ENCODE data around the gene ARL6IP6.
"Not testable (repeated sequence)": the region's sequence is repeated elsewhere in the genome, so short reads cannot be mapped to it uniquely, and the experiment has no call there.

The ARL6IP6 gene

DNA sequence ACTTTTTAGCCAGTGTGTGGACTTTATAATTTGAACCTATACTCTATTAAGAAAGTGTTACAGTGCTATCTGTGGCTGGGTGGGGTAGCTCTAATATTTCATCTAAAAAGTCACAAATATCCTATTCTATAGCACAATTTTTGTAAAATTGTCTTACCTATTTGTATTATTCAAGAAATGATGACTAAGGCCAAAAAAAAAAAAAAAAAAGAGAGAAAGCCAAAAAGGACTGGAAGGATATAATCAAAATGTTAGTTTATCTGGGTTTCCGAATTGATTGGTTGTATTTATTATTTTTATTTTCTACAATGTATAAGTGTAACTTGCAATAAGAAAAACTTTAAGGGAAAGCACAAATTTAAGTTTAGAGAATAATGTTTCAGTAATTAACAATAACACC, 5.5 kb downstream of the ARL6IP6 start:
- no peak for DNase-seq

- DNase-seq = no peak
These were observed 11.4 kb downstream of the ARL6IP6 start for GRCh38 chr2:152729844-152730243.

GRCh38 chr2:152730591-152731333, 12.3 kb downstream of the ARL6IP6 start:
- DNase-seq = no peak

DNA sequence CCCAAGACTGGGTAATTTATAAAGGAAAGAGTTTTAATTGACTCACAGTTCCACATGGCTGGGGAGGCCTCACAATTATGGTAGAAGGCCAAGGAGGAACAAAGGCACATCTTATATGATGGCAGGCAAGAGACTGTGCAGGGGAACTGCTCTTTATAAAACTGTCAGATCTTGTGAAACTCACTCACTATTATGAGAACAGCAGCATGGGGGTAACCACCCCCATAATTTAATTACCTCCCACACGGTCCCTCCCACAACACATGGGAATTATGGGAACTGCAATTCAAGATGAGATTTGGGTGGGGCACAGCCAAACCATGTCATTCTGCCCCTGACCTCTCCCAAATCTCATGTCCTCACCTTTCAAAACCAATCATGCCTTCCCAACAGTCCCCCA, 19.1 kb downstream of the ARL6IP6 start:
- DNase-seq = not testable (repeated sequence)

- no peak for DNase-seq
These were observed 20.0 kb downstream of the ARL6IP6 start for GRCh38 chr2:152738438-152738837.

GRCh38 chr2:152739705-152740104, 21.3 kb downstream of the ARL6IP6 start:
- not testable (repeated sequence) for DNase-seq

DNA sequence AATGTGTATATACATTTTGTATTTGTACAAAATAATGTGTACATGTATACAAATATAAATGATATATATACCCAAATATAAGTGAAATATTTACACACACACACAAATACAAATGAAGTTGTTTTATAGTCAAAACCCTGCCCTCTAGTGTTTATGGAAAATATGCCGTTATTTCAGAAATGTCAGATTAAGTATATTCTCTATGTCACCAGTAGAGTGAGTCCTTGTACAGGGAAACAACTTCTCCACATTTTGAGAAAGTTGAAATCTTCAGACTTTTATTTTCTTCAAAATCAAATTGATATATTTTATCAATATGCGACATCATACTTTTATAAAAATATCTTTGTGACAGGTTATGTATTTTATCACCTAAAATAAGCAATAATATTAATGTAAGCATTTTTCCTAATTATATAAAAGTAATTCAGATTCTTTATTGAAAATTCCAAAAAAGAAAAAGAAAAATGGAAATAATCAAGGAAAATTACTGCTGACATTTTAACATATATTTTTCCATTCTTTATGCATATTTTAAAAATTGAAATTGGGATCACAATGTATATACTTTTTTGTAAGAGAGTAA, 22.4 kb downstream of the ARL6IP6 start:
- peak; percentile 32 for DNase-seq

GRCh38 chr2:152743002-152743401, 24.6 kb downstream of the ARL6IP6 start:
- no peak for DNase-seq

GRCh38 chr2:152747751-152748150, 29.3 kb downstream of the ARL6IP6 start:
- not testable (repeated sequence) for DNase-seq

- no peak for DNase-seq
These were observed 36.6 kb downstream of the ARL6IP6 start for GRCh38 chr2:152755029-152755428.

DNA sequence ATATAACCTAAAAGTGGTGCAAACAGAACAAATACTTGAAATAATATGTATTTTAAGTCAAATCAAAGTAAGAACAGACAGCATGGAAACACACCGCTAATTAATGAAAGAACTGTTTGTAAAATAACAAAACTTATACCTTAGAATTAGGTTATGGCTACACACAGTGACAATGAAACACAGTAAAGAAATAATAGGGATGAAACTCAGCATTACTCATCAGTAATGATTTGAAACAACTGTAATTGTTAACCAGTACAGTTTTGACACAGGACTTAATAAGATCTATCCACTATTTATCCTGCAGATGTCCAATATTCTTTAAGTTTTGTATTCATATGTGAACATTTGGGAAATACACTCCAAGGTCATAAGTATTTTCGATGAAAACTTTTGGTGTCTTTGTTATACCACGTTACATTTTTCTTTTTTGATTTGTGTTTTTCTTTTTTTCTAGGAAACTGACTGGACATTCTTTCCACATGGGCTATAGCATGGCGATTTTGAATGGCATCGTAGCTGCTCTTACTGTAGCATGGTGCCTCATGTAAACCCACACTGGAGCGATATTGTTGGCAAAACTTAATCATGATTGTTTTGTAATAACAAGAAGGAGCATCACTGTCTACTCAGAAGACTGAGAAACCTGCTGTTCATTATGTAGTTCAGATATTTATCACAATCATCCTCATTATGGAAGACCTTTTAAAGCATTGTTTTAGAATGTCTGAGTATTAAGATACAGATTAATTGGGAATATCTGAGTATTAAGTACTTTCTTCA, 41.1 kb downstream of the ARL6IP6 start:
- no peak for DNase-seq

DNA sequence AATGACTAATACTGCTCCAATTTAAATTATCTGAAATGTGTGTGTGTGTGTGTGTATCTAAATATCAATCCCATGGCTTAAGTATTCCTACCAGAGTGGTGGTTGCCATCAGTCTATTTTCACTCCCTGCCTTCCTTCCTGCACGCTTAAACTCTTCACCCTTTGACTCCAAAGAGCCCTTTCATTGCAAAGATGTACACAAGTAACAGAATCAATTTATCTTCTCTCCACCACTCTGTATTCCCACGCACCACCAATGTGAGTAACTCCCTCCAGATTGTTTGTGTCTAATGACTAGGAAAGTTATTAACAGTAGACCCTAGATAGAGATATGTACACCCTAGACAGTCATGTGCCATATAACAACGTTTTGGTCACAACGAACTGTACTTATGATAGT, 42.8 kb downstream of the ARL6IP6 start:
- no peak for DNase-seq

GRCh38 chr2:152762202-152762601, 43.8 kb downstream of the ARL6IP6 start:
- DNase-seq = no peak

- not testable (repeated sequence) for DNase-seq
These were observed 44.8 kb downstream of the ARL6IP6 start for GRCh38 chr2:152763208-152763607.

DNA sequence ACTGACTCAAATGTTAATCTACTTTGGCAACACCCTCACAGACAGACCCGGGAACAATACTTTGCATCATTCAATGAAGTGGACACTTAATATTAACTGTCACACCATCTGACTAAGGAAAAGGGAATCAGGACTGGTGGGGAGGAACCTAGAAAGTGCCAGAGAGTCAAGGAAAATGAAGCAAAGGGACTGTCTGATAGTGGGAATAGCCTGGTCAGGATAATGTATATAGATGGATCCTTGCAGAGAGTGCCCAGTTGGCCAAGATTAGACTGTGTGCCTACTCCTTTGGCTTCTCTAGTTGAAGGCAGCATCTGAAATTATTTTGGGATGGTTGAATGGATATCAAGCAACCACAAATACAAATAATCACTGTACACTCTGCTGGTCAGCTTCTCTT, 45.2 kb downstream of the ARL6IP6 start:
- no peak for DNase-seq

- DNase-seq = no peak
These were observed 48.5 kb downstream of the ARL6IP6 start for GRCh38 chr2:152766928-152767327.

DNA sequence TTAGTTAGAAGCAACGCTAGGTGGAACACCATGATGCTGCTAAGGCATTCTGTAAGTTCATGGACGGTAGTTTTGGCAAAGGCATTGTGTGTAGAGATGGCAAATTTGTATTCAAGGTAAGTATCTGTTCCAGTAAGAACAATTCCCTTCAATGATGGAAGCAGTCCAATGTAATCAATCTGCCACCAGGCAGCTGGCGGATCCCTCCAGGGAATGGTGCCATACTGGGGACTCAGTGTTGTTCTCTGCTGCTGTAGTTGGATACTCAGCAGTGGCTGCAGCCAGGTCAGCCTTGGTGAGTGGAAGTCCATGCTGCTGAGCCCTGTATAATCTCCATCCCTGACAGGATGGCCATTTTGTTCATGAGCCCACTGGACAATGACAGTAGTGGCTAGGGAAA, 62.8 kb downstream of the ARL6IP6 start:
- DNase-seq = no peak

- no peak for DNase-seq
These were observed 63.8 kb downstream of the ARL6IP6 start for GRCh38 chr2:152782171-152782570.

- no peak for DNase-seq
These were observed 72.5 kb downstream of the ARL6IP6 start for GRCh38 chr2:152790883-152791282.

- DNase-seq = no peak
These were observed 73.6 kb downstream of the ARL6IP6 start for GRCh38 chr2:152791979-152792378.

DNA sequence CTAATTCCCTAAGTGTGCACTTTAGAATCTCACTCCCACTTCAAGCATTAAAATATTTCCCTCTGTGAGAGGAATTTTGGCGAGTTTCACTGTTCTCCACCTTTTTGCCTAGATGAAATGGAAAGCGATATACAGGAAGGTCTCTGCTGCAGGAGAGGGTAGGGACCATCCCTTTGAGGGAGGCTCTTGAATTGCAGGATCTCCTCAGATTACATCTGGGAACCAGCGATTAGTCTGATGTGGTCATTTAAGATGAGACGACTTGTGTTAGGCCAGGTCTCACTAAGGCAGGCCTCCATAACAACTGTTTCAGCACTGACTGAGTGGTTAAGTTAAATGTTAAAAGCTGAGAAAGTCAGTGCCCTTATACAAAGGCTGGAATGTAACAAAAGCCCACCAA, 74.6 kb downstream of the ARL6IP6 start:
- no peak for DNase-seq

DNA sequence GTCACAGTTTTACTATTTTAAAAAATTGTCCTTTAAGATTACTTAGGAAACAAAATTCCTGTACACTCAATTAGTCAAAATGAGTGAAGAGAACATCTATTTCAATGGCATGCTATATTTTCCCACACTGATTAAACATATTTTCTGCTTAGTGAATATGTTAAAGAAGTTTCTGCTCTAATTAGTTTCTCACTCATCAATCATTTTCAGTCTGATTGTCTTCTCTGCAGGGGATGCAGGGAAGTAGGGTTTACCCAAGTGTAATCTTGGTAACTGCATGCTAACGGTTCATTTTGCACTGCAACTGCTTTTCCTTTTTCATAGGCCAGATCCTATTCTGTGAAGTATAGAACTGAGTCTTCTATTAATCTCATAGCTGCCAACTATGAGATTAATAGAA, 78.5 kb downstream of the ARL6IP6 start:
- no peak for DNase-seq

DNA sequence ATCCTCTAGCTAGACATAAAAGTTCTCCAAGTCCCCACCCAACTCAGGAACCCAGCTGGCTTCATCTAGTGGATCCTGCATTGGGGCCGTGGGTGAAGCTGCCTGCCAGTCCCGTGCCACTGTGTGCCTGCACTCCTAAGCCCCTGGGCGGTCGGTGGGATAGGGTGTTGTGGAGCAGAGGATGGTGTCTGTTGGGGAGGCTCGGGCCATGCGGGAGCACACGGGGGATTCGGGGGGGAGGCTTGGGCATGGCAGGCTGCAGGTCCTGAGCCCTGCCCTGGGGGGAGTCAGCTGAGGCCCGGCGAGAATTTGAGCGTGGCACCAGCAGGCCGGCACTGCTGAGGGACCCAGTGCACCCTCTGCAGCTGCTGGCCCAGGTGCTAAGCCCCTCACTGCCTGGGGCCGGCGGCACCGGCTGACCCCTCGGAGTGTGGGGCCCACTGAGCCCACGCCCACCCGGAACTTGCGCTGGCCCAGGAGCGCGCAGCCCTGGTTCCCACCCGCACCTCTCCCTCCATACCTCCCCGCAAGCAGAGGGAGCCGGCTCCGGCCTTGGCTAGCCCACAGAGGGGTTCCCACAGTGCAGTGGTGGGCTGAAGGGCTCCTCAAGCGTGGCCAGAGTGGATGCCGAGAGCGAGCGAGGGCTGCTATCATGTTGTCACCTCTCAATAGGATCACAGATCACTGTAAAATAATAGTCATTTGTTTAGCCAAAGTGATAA, 86.4 kb downstream of the ARL6IP6 start:
- DNase-seq = no peak

Measured in NCI-H1436 (cell line).